ENCODE data around the gene RERE. TPM values are rescaled to one million over a fixed set of nuclear protein-coding genes. Genes with fewer than 3 reads are reported as not detected.

RERE gene
- total RNA-seq, 2 donors from 2014 or later, result 207 to 322 TPM

DNA sequence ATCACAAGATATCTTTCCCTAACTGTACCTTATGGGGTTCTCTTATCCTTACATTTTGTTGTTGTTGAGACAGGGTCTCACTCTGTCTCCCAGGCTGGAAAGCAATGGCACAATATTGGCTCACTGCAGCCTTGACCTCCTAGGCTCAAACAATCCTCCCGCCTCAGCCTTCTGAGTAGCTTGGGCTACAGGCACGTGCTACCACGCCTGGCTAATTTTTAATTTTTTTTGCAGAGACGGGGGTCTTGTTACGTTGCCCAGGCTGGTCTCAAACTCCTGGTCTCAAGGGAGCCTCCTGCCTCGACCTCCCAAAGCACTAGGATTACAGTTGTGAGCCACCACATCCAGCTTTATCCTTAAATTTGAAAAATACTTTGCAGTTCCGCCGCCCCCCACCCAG, 10.4 kb downstream of the RERE start:
- H3K4me3 ChIP-seq, result no peak overlapping the region
- H3K27me3 ChIP-seq (replicated peaks; ENCODE audit: insufficient read depth), result no peaks in the 10 kb centered on the region
- TF ChIP-seq, protein P1, sequence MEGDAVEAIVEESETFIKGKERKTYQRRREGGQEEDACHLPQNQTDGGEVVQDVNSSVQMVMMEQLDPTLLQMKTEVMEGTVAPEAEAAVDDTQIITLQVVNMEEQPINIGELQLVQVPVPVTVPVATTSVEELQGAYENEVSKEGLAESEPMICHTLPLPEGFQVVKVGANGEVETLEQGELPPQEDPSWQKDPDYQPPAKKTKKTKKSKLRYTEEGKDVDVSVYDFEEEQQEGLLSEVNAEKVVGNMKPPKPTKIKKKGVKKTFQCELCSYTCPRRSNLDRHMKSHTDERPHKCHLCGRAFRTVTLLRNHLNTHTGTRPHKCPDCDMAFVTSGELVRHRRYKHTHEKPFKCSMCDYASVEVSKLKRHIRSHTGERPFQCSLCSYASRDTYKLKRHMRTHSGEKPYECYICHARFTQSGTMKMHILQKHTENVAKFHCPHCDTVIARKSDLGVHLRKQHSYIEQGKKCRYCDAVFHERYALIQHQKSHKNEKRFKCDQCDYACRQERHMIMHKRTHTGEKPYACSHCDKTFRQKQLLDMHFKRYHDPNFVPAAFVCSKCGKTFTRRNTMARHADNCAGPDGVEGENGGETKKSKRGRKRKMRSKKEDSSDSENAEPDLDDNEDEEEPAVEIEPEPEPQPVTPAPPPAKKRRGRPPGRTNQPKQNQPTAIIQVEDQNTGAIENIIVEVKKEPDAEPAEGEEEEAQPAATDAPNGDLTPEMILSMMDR (IDR thresholded peaks at IDR 0.05), result no peak
- no peak for TF ChIP-seq POLR2A (IDR thresholded peaks at IDR 0.05)
- no peak for TF ChIP-seq POLR2AphosphoS5 (IDR thresholded peaks at IDR 0.05)
- intact Hi-C loops (cut with DNase I), result no loop called here
- no peaks in the 10 kb centered on the region for H3K4me1 ChIP-seq (replicated peaks)
- H3K27ac ChIP-seq, result no peak overlapping the region
- 88% methylated on average over 8 of the region's 8 CpGs for WGBS
- H3K9me3 ChIP-seq, result no peaks in the 10 kb centered on the region
- no peaks in the 10 kb centered on the region for H3K36me3 ChIP-seq
- DNase-seq (ENCODE audit: low spot score), result no peak

DNA sequence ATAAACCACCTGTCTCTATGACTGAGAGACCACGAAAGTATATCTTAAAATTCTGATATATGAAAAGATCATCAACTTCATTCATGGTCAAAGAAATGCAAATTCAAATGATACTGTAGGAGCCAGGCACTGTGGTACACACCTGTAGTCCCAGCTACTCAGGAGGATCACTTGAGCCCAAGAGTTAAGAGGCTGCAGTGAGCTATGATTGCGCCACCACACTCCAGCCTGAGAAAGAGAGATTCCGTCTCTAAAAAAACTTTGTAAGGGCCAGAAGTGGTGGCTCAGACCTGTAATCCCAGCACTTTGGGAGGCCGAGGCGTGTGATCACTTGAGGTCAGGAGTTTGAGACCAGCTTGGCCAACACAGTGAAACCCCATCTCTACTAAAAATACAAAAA, 17.0 kb downstream of the RERE start:
- H3K4me3 ChIP-seq, result no peak overlapping the region
- no peaks in the 10 kb centered on the region for H3K4me1 ChIP-seq (replicated peaks)
- H3K27me3 ChIP-seq (replicated peaks; ENCODE audit: insufficient read depth), result no peaks in the 10 kb centered on the region
- intact Hi-C loops (cut with DNase I), result no loop called here
- 94% methylated on average over 5 of the region's 5 CpGs for WGBS
- H3K9me3 ChIP-seq, result no peaks in the 10 kb centered on the region
- no peak for DNase-seq (ENCODE audit: low spot score)
- H3K36me3 ChIP-seq, result no peaks in the 10 kb centered on the region
- H3K27ac ChIP-seq, result no peak overlapping the region
- TF ChIP-seq POLR2A (IDR thresholded peaks at IDR 0.05) (no peak), POLR2AphosphoS5 (IDR thresholded peaks at IDR 0.05) (no peak)
- TF ChIP-seq, protein P1 (IDR thresholded peaks at IDR 0.05), result no peak

DNA sequence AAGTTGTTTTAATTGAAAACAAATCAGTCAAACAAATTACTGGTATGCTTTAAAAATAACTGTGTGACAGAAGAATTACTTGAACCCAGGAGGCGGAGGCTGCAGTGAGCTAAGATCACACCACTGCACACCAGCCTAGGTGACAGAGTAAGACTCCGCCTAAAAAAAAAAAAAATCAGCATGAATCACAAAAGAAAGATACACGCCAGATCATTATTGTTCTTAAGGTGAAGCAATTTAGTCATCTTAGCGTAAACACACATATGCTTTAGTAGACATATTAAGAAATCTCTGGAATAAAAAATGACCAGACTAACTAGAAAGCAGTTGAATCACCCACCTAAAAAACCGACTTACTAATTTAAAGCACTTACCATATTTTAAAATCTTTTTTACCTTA, 20.2 kb downstream of the RERE start:
- Histone ChIP-seq H3K4me3 (no peak overlapping the region), H3K9me3 (no peaks in the 10 kb centered on the region), H3K27ac (no peak overlapping the region), H3K4me1 (replicated peaks) (no peaks in the 10 kb centered on the region), H3K27me3 (replicated peaks; ENCODE audit: insufficient read depth) (no peaks in the 10 kb centered on the region), H3K36me3 (no peaks in the 10 kb centered on the region)
- intact Hi-C loops (cut with DNase I), result no loop called here
- no peak for DNase-seq (ENCODE audit: low spot score)
- WGBS, result 91% methylated on average over 5 of the region's 5 CpGs
- TF ChIP-seq POLR2AphosphoS5 (IDR thresholded peaks at IDR 0.05), result no peak
- TF ChIP-seq, protein P1 (IDR thresholded peaks at IDR 0.05), result no peak
- no peak for TF ChIP-seq POLR2A (IDR thresholded peaks at IDR 0.05)

DNA sequence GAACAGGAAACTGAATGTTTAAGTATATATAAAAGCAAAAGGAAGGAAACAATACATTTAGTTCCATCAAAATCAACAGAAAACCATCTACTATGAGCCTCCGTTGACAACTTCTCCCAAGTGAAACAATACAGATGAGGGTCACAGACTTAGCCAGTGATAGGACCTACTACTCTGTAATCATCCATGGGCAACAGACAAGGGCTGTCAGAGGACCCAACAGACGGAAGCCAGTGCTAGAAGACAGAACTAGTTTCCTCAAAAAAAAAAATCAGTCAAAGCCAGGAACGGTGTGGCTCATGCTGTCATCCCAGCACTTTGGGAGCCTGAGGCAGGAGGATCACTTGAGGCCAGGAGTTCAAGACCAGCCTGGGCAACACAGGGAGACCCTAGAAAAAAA, 20.6 kb downstream of the RERE start:
- no peak overlapping the region for H3K4me3 ChIP-seq
- H3K27ac ChIP-seq, result no peak overlapping the region
- H3K27me3 ChIP-seq (replicated peaks; ENCODE audit: insufficient read depth), result no peaks in the 10 kb centered on the region
- no peaks in the 10 kb centered on the region for H3K4me1 ChIP-seq (replicated peaks)
- H3K36me3 ChIP-seq, result no peaks in the 10 kb centered on the region
- TF ChIP-seq POLR2A (IDR thresholded peaks at IDR 0.05), result no peak
- TF ChIP-seq, protein P1 (IDR thresholded peaks at IDR 0.05), result no peak
- TF ChIP-seq POLR2AphosphoS5 (IDR thresholded peaks at IDR 0.05), result no peak
- no peak for DNase-seq (ENCODE audit: low spot score)
- no peaks in the 10 kb centered on the region for H3K9me3 ChIP-seq
- intact Hi-C loops (cut with DNase I), result no loop called here
- WGBS, result 59% methylated on average over 3 of the region's 3 CpGs

DNA sequence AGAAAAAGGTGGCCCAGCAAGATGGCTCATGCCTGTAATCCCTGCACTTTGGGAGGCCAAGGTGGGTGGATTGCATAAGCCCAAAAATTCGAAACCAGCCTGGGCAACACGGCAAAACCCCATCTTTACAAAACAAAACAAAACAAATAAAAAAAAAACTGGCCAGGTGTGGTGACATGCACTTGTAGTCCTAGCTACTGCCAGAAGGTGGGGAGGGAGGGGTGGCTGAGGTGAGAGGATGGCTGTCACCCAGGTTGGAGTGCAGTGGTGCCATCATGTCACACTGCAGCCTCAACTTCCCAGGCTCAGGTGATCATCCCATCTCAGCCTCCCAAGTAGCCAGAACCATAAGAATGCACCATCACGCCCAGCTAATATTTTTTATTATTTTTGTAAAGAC, 22.8 kb downstream of the RERE start:
- 61% methylated on average over 3 of the region's 3 CpGs for WGBS
- Histone ChIP-seq H3K4me3 (no peak overlapping the region), H3K36me3 (no peaks in the 10 kb centered on the region), H3K9me3 (no peaks in the 10 kb centered on the region), H3K4me1 (replicated peaks) (peaks cover 6% of the 10 kb centered on the region), H3K27ac (no peak overlapping the region), H3K27me3 (replicated peaks; ENCODE audit: insufficient read depth) (no peaks in the 10 kb centered on the region)
- no peak for DNase-seq (ENCODE audit: low spot score)
- TF ChIP-seq POLR2A (IDR thresholded peaks at IDR 0.05), result no peak
- intact Hi-C loops (cut with DNase I), result no loop called here
